Activated naive CD8-positive, alpha-beta T cell treated with anti-CD3 and anti-CD28 coated beads, Interleukin-2, amount 10 ng/mL, durations not matched to agents 7 days and 5 days (primary cell): ENCODE results near the gene CEACAM3. TPM values are rescaled to one million over a fixed set of nuclear protein-coding genes. Genes with fewer than 3 reads are reported as not detected.

Experiments used
- ATAC-seq: fragments of 150-1000 bp; cut with Tn5 transposase; one replicate; pipeline ENCODE4 v1.10.0; 2021; ENCODE audit warnings: low read depth, moderate library complexity
- POLR2A ChIA-PET: fragments of 350-600 bp; sonication (Branson Sonifier 250); formaldehyde crosslinking; loops from one replicate; lab custom pipeline; 2021; ENCODE audit warnings: antibody characterized with exemption; lab: Charles Lee
- DNase-seq: peaks from one replicate; pipeline ENCODE4 v3.0.0; 2021
- H3K27ac Mint-ChIP-seq: one replicate; pipeline ENCODE4 v1.8.0; 2022; ENCODE audit warnings: mild to moderate bottlenecking, mixed read lengths
- H3K27me3 Mint-ChIP-seq: one replicate; pipeline ENCODE4 v1.8.0; 2022; ENCODE audit warnings: mild to moderate bottlenecking, moderate library complexity, mixed read lengths
- H3K36me3 Mint-ChIP-seq: one replicate; pipeline ENCODE4 v1.8.0; 2021; ENCODE audit warnings: mild to moderate bottlenecking, mixed read lengths
- H3K4me1 Mint-ChIP-seq: one replicate; pipeline ENCODE4 v1.8.0; 2021; ENCODE audit warnings: mixed read lengths
- H3K4me3 Mint-ChIP-seq: one replicate; pipeline ENCODE4 v1.8.0; 2022; ENCODE audit warnings: mild to moderate bottlenecking, moderate library complexity, mixed read lengths
- H3K9me3 Mint-ChIP-seq: one replicate; pipeline ENCODE4 v1.8.0; 2021; ENCODE audit warnings: mixed read lengths
- total RNA-seq, 2 experiments: library from RNA; stranded (reverse); gene quantifications; one replicate each; pipeline ENCODE4 v1.2.3, GENCODE V29; 2021

The CEACAM3 gene
- total RNA-seq, 2 experiments from 2014 or later = not detected

DNA sequence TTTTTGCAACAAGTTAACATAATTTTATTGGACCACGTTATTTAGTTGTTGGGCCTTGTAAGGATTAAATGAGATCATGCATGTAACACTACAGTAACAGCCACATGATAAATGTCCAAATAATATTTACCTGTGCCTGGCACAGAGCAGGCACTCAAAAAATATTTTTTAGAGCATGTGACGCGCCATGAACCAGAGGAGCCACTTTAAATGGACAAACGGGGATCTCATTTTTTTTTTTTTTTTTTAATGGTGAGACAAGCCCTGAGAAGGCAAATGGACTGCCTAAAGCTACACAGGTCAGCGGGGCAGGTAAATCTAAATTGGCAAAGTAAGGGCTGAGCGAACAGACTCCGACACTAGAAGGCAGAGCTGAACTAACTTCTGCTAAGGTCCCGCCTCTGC, 62.8 kb downstream of the CEACAM3 start:
- H3K27me3 Mint-ChIP-seq = peaks cover 4% of the 10 kb centered on the region
- DNase-seq = no peak
- no peak for ATAC-seq
- peaks cover 35% of the 10 kb centered on the region for H3K4me1 Mint-ChIP-seq
- peak overlapping the region; percentile 89 for H3K27ac Mint-ChIP-seq
- no peaks in the 10 kb centered on the region for H3K9me3 Mint-ChIP-seq
- POLR2A ChIA-PET = interaction anchor here (0.5 to 4.1 kb wide), 10 partner anchors 8 to 716 kb away, joined by 3 to 112 read pairs (median 6); partner anchors contain the start of genes ARHGEF1, CD79A and RABAC1
- H3K4me3 Mint-ChIP-seq = peak overlapping the region; percentile 85
- H3K36me3 Mint-ChIP-seq = peaks cover 32% of the 10 kb centered on the region

DNA sequence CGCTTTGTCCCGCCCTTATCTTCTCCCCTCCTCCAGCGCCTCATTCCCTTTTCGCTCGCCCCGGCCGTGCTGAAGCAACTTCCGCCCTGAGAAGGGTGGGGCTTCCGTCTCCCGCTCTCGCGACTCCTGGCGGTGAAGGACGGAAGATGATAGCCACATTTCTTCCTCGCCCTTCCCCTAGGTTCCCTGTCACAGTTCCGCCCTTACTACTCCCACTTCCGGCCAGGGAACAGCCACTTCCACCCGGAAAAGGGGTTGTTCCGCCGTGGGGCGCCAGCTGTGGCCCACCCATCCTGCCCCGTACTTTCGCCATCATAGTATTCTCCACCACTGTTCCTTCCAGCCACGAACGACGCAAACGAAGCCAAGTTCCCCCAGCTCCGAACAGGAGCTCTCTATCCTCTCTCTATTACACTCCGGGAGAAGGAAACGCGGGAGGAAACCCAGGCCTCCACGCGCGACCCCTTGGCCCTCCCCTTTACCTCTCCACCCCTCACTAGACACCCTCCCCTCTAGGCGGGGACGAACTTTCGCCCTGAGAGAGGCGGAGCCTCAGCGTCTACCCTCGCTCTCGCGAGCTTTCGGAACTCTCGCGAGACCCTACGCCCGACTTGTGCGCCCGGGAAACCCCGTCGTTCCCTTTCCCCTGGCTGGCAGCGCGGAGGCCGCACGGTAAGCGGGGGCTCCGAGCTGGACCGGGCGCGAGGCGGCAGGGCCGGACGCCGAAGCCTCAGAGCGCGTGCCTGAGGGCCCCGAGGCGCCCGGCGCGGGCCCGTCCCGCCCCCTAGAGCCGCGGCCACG, 63.4 kb downstream of the CEACAM3 start, which contains the start of gene RPS19:
RPS19 (plus strand) TSS at position 638 of the 801 bp plus-strand sequence. CDS start 520 bp downstream, outside the sequence.
- no peaks in the 10 kb centered on the region for H3K27me3 Mint-ChIP-seq
- DNase-seq (peak; percentile 97), ATAC-seq (peak; percentile 83)
- H3K4me3 Mint-ChIP-seq = peak within 1 kb of the TSS; percentile 85
- peaks cover 38% of the 10 kb centered on the region for H3K36me3 Mint-ChIP-seq
- H3K4me1 Mint-ChIP-seq = peaks cover 41% of the 10 kb centered on the region
- H3K27ac Mint-ChIP-seq = peak within 1 kb of the TSS; percentile 89
- POLR2A ChIA-PET = interaction anchor here (0.5 to 4.1 kb wide), 14 partner anchors 9 to 717 kb away, joined by 3 to 112 read pairs (median 5); partner anchors contain the start of genes ARHGEF1, CD79A and RABAC1
- no peaks in the 10 kb centered on the region for H3K9me3 Mint-ChIP-seq

- H3K27ac Mint-ChIP-seq = peak overlapping the region; percentile 82
- no peaks in the 10 kb centered on the region for H3K9me3 Mint-ChIP-seq
- no peaks in the 10 kb centered on the region for H3K27me3 Mint-ChIP-seq
- peak overlapping the region; percentile 85 for H3K4me3 Mint-ChIP-seq
- peaks cover 41% of the 10 kb centered on the region for H3K36me3 Mint-ChIP-seq
- ATAC-seq (no peak), DNase-seq (no peak)
- POLR2A ChIA-PET = interaction anchor here (0.6 to 4.1 kb wide), 11 partner anchors 9 to 259 kb away, joined by 3 to 112 read pairs (median 6); partner anchors contain the start of genes ARHGEF1, CD79A and RABAC1
- peaks cover 44% of the 10 kb centered on the region for H3K4me1 Mint-ChIP-seq
Observed at GRCh38 chr19:41860419-41861115, 64.2 kb downstream of the CEACAM3 start.

Other genes starting within 250 kb of the CEACAM3 start
- gene CEACAM21, start 220.4 kb upstream of the CEACAM3 start, total RNA-seq = 10 to 100 TPM; 75.4 to 75.5 TPM
- not detected for gene CEACAM4, start 169.5 kb upstream of the CEACAM3 start, total RNA-seq
- not detected for gene CEACAM7, start 108.3 kb upstream of the CEACAM3 start, total RNA-seq
- not detected for gene CEACAM5, start 88.0 kb upstream of the CEACAM3 start, total RNA-seq
- gene CEACAM6, start 41.1 kb upstream of the CEACAM3 start, total RNA-seq = not detected
- gene LYPD4, start 48.1 kb downstream of the CEACAM3 start, total RNA-seq = not detected
- gene DMRTC2, start 48.5 kb downstream of the CEACAM3 start, total RNA-seq = not detected
- gene RPS19, start 63.7 kb downstream of the CEACAM3 start, total RNA-seq = 1,000 to 10,000 TPM; 3,237 to 3,326 TPM
- gene CD79A, start 80.7 kb downstream of the CEACAM3 start, total RNA-seq = 10 to 100 TPM; 28.0 to 29.8 TPM
- gene ARHGEF1, start 86.6 kb downstream of the CEACAM3 start, total RNA-seq = 100 to 1,000 TPM; 807 to 824 TPM
- 1 to 10 TPM; 4.3 to 4.5 TPM for gene ERFL, start 131.9 kb downstream of the CEACAM3 start, total RNA-seq
- 10 to 100 TPM; 85.3 to 87.3 TPM for gene RABAC1, start 162.7 kb downstream of the CEACAM3 start, total RNA-seq
- 1 to 10 TPM; 4.5 to 7.1 TPM for gene ATP1A3, start 197.6 kb downstream of the CEACAM3 start, total RNA-seq